H9 (cell line): Measurements from ENCODE around the gene DNAJC9. TPM values are rescaled to one million over a fixed set of nuclear protein-coding genes. Genes with fewer than 3 reads are reported as not detected.

Source experiments
- DNase-seq: peaks from one replicate; pipeline ENCODE4 v3.0.0-alpha.2; 2017
- H2AFZ ChIP-seq: one replicate; pipeline ENCODE4 v1.6.1; 2013; ENCODE audit warnings: mild to moderate bottlenecking, low read length, control low read depth, moderate library complexity
- H2AK5ac ChIP-seq: 2 replicates; pipeline ENCODE4 v1.6.1; 2013; ENCODE audit warnings: low read length, control low read depth, mixed read lengths; ENCODE audit not compliant: insufficient read length
- H2BK120ac ChIP-seq: one replicate; pipeline ENCODE4 v1.6.1; 2013; ENCODE audit warnings: low read depth, mild to moderate bottlenecking, low read length, control low read depth, inconsistent platforms; ENCODE audit not compliant: poor library complexity, severe bottlenecking
- H2BK12ac ChIP-seq: 2 replicates; pipeline ENCODE4 v1.6.1; 2013; ENCODE audit warnings: low read length, control low read depth, mixed read lengths, low read depth; ENCODE audit not compliant: insufficient read length
- H2BK15ac ChIP-seq: 2 replicates; pipeline ENCODE4 v1.6.1; 2013; ENCODE audit warnings: low read depth, low read length, control low read depth
- H2BK20ac ChIP-seq: one replicate; pipeline ENCODE4 v1.6.1; 2013; ENCODE audit warnings: low read depth, mild to moderate bottlenecking, low read length, control low read depth, inconsistent platforms; ENCODE audit not compliant: poor library complexity, severe bottlenecking
- H2BK5ac ChIP-seq: 2 replicates; pipeline ENCODE4 v1.6.1; 2013; ENCODE audit warnings: low read length, control low read depth, mixed read lengths; ENCODE audit not compliant: insufficient read length
- H3K14ac ChIP-seq: 2 replicates; pipeline ENCODE4 v1.6.1; 2013; ENCODE audit warnings: low read length, control low read depth; ENCODE audit not compliant: insufficient read depth
- H3K18ac ChIP-seq: 2 replicates; pipeline ENCODE4 v1.6.1; 2013; ENCODE audit warnings: low read depth, mild to moderate bottlenecking, mixed read lengths, low read length, control low read depth; ENCODE audit not compliant: insufficient read length
- H3K23ac ChIP-seq: 2 replicates; pipeline ENCODE4 v1.6.1; 2013; ENCODE audit warnings: low read length, control low read depth, mixed read lengths, low read depth; ENCODE audit not compliant: insufficient read length
- H3K23me2 ChIP-seq: 2 replicates; pipeline ENCODE4 v1.6.1; 2013; ENCODE audit warnings: low read depth, mild to moderate bottlenecking, mixed read lengths, low read length, control low read depth; ENCODE audit not compliant: insufficient read length, poor library complexity, severe bottlenecking
- H3K27ac ChIP-seq: 2 replicates; pipeline ENCODE4 v1.5.1; 2013; ENCODE audit warnings: low read length, control low read depth, mixed read lengths, low read depth; ENCODE audit not compliant: insufficient read length
- H3K27me3 ChIP-seq: 2 replicates; pipeline ENCODE4 v1.6.1; 2013; ENCODE audit warnings: low read length, control low read depth, inconsistent platforms; ENCODE audit not compliant: insufficient read depth
- H3K4ac ChIP-seq: 2 replicates; pipeline ENCODE4 v1.6.1; 2013; ENCODE audit warnings: low read depth, mild to moderate bottlenecking, control low read depth, inconsistent platforms, low read length, moderate library complexity
- H3K4me1 ChIP-seq: 2 replicates; pipeline ENCODE4 v1.6.1; 2013; ENCODE audit warnings: low read length, control low read depth, inconsistent platforms; ENCODE audit not compliant: insufficient read depth
- H3K4me2 ChIP-seq: 2 replicates; pipeline ENCODE4 v1.6.1; 2013; ENCODE audit warnings: low read length, control low read depth, mixed read lengths; ENCODE audit not compliant: insufficient read length, insufficient read depth
- H3K56ac ChIP-seq: 2 replicates; pipeline ENCODE4 v1.6.1; 2013; ENCODE audit warnings: low read depth, mild to moderate bottlenecking, mixed read lengths, low read length, control low read depth; ENCODE audit not compliant: insufficient read length
- H3K79me1 ChIP-seq: 2 replicates; pipeline ENCODE4 v1.6.1; 2013; ENCODE audit warnings: low read depth, mild to moderate bottlenecking, moderate library complexity, low read length, control low read depth, inconsistent platforms; ENCODE audit not compliant: insufficient read depth, poor library complexity, severe bottlenecking
- H3K79me2 ChIP-seq: 2 replicates; pipeline ENCODE4 v1.6.1; 2013; ENCODE audit warnings: low read length, control low read depth, inconsistent platforms; ENCODE audit not compliant: insufficient read depth
- H3K9ac ChIP-seq: 2 replicates; pipeline ENCODE4 v1.6.1; 2013; ENCODE audit warnings: low read length, control low read depth, mixed read lengths; ENCODE audit not compliant: insufficient read length; ENCODE audit errors: extremely low read depth
- H3K9me3 ChIP-seq: one replicate; pipeline ENCODE4 v1.6.1; 2013; ENCODE audit warnings: low read depth, low read length, inconsistent platforms; ENCODE audit not compliant: control insufficient read depth
- H3T11ph ChIP-seq: one replicate; pipeline ENCODE4 v1.6.1; 2013; ENCODE audit warnings: mild to moderate bottlenecking, low read length, control low read depth, inconsistent platforms
- H4K20me1 ChIP-seq: one replicate; pipeline ENCODE4 v1.6.1; 2013; ENCODE audit not compliant: control insufficient read depth, insufficient read length, insufficient read depth
- H4K5ac ChIP-seq: 2 replicates; pipeline ENCODE4 v1.6.1; 2013; ENCODE audit warnings: low read depth, mild to moderate bottlenecking, mixed read lengths, low read length, control low read depth; ENCODE audit not compliant: insufficient read length
- H4K8ac ChIP-seq: replicated peaks from 2 replicates; pipeline ENCODE4 v1.6.1; 2013; ENCODE audit warnings: low read length, control low read depth, mixed read lengths, low read depth; ENCODE audit not compliant: insufficient read length
- H4K91ac ChIP-seq: 2 replicates; pipeline ENCODE4 v1.6.1; 2013; ENCODE audit warnings: low read depth, mild to moderate bottlenecking, moderate library complexity, mixed read lengths, low read length, control low read depth; ENCODE audit not compliant: insufficient read length
- H3K27ac Mint-ChIP-seq, 3 experiments: 2 replicates in 2 of 3; 3 replicates in 1 of 3; pipeline ENCODE4 v1.8.0; 2020 to 2021; ENCODE audit warnings: mixed read lengths in 3 of 3, mild to moderate bottlenecking in 1 of 3, moderate library complexity in 1 of 3
- H3K27me3 Mint-ChIP-seq: 2 replicates; pipeline ENCODE4 v1.8.0; 2021; ENCODE audit warnings: low read depth, mild to moderate bottlenecking, moderate library complexity, mixed read lengths
- H3K36me3 Mint-ChIP-seq, 3 experiments: 2 replicates in 2 of 3; 3 replicates in 1 of 3; pipeline ENCODE4 v1.8.0; 2020 to 2021; ENCODE audit warnings: low read depth in 3 of 3, mixed read lengths in 3 of 3; ENCODE audit not compliant: insufficient read depth in 1 of 3
- H3K4me1 Mint-ChIP-seq, 2 experiments: 2 replicates each; pipeline ENCODE4 v1.8.0; 2020; ENCODE audit warnings: mixed read lengths in 2 of 2
- H3K4me3 Mint-ChIP-seq, 2 experiments: 2 replicates in 1 of 2; 3 replicates in 1 of 2; pipeline ENCODE4 v1.8.0; 2020 to 2021; ENCODE audit warnings: mild to moderate bottlenecking in 2 of 2, mixed read lengths in 2 of 2, moderate library complexity in 1 of 2
- H3K9me3 Mint-ChIP-seq, 2 experiments: 2 replicates in 1 of 2; 3 replicates in 1 of 2; pipeline ENCODE4 v1.8.0; 2020; ENCODE audit warnings: mild to moderate bottlenecking in 2 of 2, mixed read lengths in 2 of 2, moderate library complexity in 1 of 2
- CTCF ChIP-seq: fragments of 200-600 bp; sonication (generic); conservative IDR thresholded peaks from 3 replicates; pipeline ENCODE4 v1.8.0; 2021; ENCODE audit warnings: antibody characterized with exemption, mild to moderate bottlenecking
- WGBS: extraction: QIAGEN DNeasy Blood & Tissue Kit; methylation state at CpG from one replicate; pipeline ENCODE4 v1.1.7; 2013; ENCODE audit warnings: missing lambda C conversion rate, low lambda C conversion rate, mixed read lengths; ENCODE audit not compliant: insufficient read length; ENCODE audit errors: extremely low coverage; 5-methylcytosine and 5-hydroxymethylcytosine counted together
- total RNA-seq: library from RNA; stranded (reverse); gene quantifications from 2 replicates; pipeline ENCODE4 v1.2.1, GENCODE V29; 2021

Gene DNAJC9
- total RNA-seq, 1 experiment from 2014 or later = 45.7 TPM

- Histone ChIP-seq H2BK12ac (no peak overlapping the region), H3K18ac (no peak overlapping the region), H3K79me1 (no peaks in the 10 kb centered on the region), H2AFZ (no peak overlapping the region), H3K14ac (no peak overlapping the region), H3K27me3 (no peaks in the 10 kb centered on the region), H2BK15ac (no peak overlapping the region), H2BK120ac (no peak overlapping the region), H2BK5ac (no peak overlapping the region), H3K4ac (no peak overlapping the region), H3K56ac (no peak overlapping the region), H4K20me1 (no peaks in the 10 kb centered on the region), H3K9ac (no peak overlapping the region), H3K4me2 (no peak overlapping the region), H3K79me2 (no peaks in the 10 kb centered on the region), H4K5ac (no peak overlapping the region), H2AK5ac (no peak overlapping the region), H3K27ac (no peak overlapping the region), H3K23ac (no peak overlapping the region), H3T11ph (no peak overlapping the region), H3K9me3 (no peaks in the 10 kb centered on the region), H2BK20ac (no peak overlapping the region), H3K4me1 (no peaks in the 10 kb centered on the region), H4K8ac (no peak overlapping the region), H4K91ac (no peak overlapping the region), H3K23me2 (no peaks in the 10 kb centered on the region)
- Mint-ChIP-seq H3K4me1 (no peaks in the 10 kb centered on the region), H3K9me3 (no peaks in the 10 kb centered on the region), H3K4me3 (no peak overlapping the region), H3K36me3 (peaks cover 3 to 5% (median 4%) of the 10 kb centered on the region in 3 experiments; a peak in 6 of 7 replicates), H3K27me3 (no peaks in the 10 kb centered on the region), H3K27ac (no peak overlapping the region)
- DNase-seq = no peak
- no CpG with 5 or more reads among the region's 3 CpGs for WGBS
- no peak for TF ChIP-seq CTCF
Observed at GRCh38 chr10:73228247-73228646, 18.8 kb downstream of the DNAJC9 start.
